Calu3 (cell line): ENCODE results near the gene HECW1. TPM values are rescaled to one million over a fixed set of nuclear protein-coding genes. Genes with fewer than 3 reads are reported as not detected.
A peak's percentile ranks its signal among the peaks of the same experiment; 100 is the strongest.
"Not testable (repeated sequence)": the region's sequence is repeated elsewhere in the genome, so short reads cannot be mapped to it uniquely, and the experiment has no call there.

Experiments
- BruUV-seq: library from RNA; stranded (reverse); fragments of 400-500 nt; replicated peaks from 2 replicates; lab custom pipeline; 2021; lab: Mats Ljungman, UMichigan
- CTCF ChIA-PET: fragments of 300-600 bp; sonication (Branson Sonifier 250); formaldehyde crosslinking; loops from one replicate; lab custom pipeline; 2022; ENCODE audit warnings: antibody characterized with exemption; lab: Charles Lee
- DNase-seq: peaks from one replicate; pipeline ENCODE4 v3.0.0; 2022
- H3K27ac Mint-ChIP-seq: one replicate; pipeline ENCODE4 v1.8.0; 2022; ENCODE audit warnings: mixed read lengths; ENCODE audit not compliant: unreplicated experiment
- H3K27me3 Mint-ChIP-seq: one replicate; pipeline ENCODE4 v1.8.0; 2022; ENCODE audit warnings: mixed read lengths; ENCODE audit not compliant: unreplicated experiment
- H3K36me3 Mint-ChIP-seq: one replicate; pipeline ENCODE4 v1.8.0; 2022; ENCODE audit warnings: mild to moderate bottlenecking, moderate library complexity, mixed read lengths; ENCODE audit not compliant: insufficient read depth, unreplicated experiment
- H3K4me1 Mint-ChIP-seq: one replicate; pipeline ENCODE4 v1.8.0; 2022; ENCODE audit warnings: mild to moderate bottlenecking, low read depth, mixed read lengths; ENCODE audit not compliant: unreplicated experiment
- H3K4me3 Mint-ChIP-seq: one replicate; pipeline ENCODE4 v1.8.0; 2022; ENCODE audit warnings: mild to moderate bottlenecking, low read depth, moderate library complexity, mixed read lengths; ENCODE audit not compliant: unreplicated experiment
- H3K9me3 Mint-ChIP-seq: one replicate; pipeline ENCODE4 v1.8.0; 2022; ENCODE audit warnings: low read depth, mixed read lengths; ENCODE audit not compliant: unreplicated experiment
- CTCF ChIP-seq: fragments of 200-600 bp; IDR thresholded peaks from one replicate; pipeline ENCODE4 v1.8.0; 2022; ENCODE audit warnings: antibody characterized with exemption; ENCODE audit not compliant: unreplicated experiment
- intact Hi-C: fragments of 100-400 bp; cut with micrococcal nuclease; formaldehyde crosslinking; loops from one replicate; pipeline ENCODE4 v1.10.0; 2022; ENCODE audit not compliant: unreplicated experiment
- total RNA-seq: library from RNA; stranded (reverse); gene quantifications from 2 replicates; pipeline ENCODE4 v1.2.3, GENCODE V29; 2022

HECW1 gene
- total RNA-seq, 1 experiment from 2014 or later, result 0.33 TPM

- Mint-ChIP-seq H3K9me3 (no peaks in the 10 kb centered on the region), H3K27me3 (no peaks in the 10 kb centered on the region), H3K27ac (peak overlapping the region; percentile 96), H3K36me3 (peaks cover 13% of the 10 kb centered on the region), H3K4me3 (peak overlapping the region; percentile 52), H3K4me1 (peaks cover 70% of the 10 kb centered on the region)
- intact Hi-C loops, result loop anchor here (1.0 to 5.0 kb wide), 3 partner anchors 8 to 659 kb away; partner anchors contain the start of genes MRPL32, PSMA2 and STK17A
- CTCF ChIA-PET, result interaction anchor here (1.8 kb wide), 1 partner anchor 9 kb away, joined by 8 read pairs; the partner anchor contains the start of gene STK17A
- TF ChIP-seq CTCF, result no peak
- no peak for DNase-seq
- no TSS peak for BruUV-seq
These were observed 479.2 kb downstream of the HECW1 start for GRCh38 chr7:43591558-43592180.

- CTCF ChIA-PET, result no interaction called here
- no TSS peak for BruUV-seq
- TF ChIP-seq CTCF, result no peak
- H3K4me3 Mint-ChIP-seq, result no peak overlapping the region
- intact Hi-C loops, result loop anchor here (5.0 kb wide), 1 partner anchor 660 kb away; the partner anchor contains the start of genes MRPL32 and PSMA2
- no peak for DNase-seq
- peaks cover 20% of the 10 kb centered on the region for H3K36me3 Mint-ChIP-seq
- no peaks in the 10 kb centered on the region for H3K9me3 Mint-ChIP-seq
- no peaks in the 10 kb centered on the region for H3K27me3 Mint-ChIP-seq
- H3K27ac Mint-ChIP-seq, result peak overlapping the region; percentile 96
- H3K4me1 Mint-ChIP-seq, result peaks cover 70% of the 10 kb centered on the region
These were observed 479.9 kb downstream of the HECW1 start for GRCh38 chr7:43592326-43592725.

GRCh38 chr7:43593010-43593409 lies 480.6 kb downstream of the HECW1 start:
- intact Hi-C loops, result loop anchor here (5.0 kb wide), 1 partner anchor 661 kb away; the partner anchor contains the start of genes MRPL32 and PSMA2
- H3K4me3 Mint-ChIP-seq, result no peak overlapping the region
- no peak for TF ChIP-seq CTCF
- no peaks in the 10 kb centered on the region for H3K9me3 Mint-ChIP-seq
- H3K27ac Mint-ChIP-seq, result peak overlapping the region; percentile 96
- H3K36me3 Mint-ChIP-seq, result peaks cover 23% of the 10 kb centered on the region
- DNase-seq, result no peak
- BruUV-seq, result no TSS peak
- CTCF ChIA-PET, result no interaction called here
- H3K4me1 Mint-ChIP-seq, result peaks cover 69% of the 10 kb centered on the region
- H3K27me3 Mint-ChIP-seq, result no peaks in the 10 kb centered on the region

GRCh38 chr7:43594020-43594419 lies 481.6 kb downstream of the HECW1 start:
- no peaks in the 10 kb centered on the region for H3K27me3 Mint-ChIP-seq
- H3K4me3 Mint-ChIP-seq, result no peak overlapping the region
- no peak for DNase-seq
- H3K9me3 Mint-ChIP-seq, result no peaks in the 10 kb centered on the region
- BruUV-seq, result no TSS peak
- H3K36me3 Mint-ChIP-seq, result peaks cover 31% of the 10 kb centered on the region
- intact Hi-C loops, result loop anchor here (5.0 kb wide), 1 partner anchor 662 kb away; the partner anchor contains the start of genes MRPL32 and PSMA2
- TF ChIP-seq CTCF, result no peak
- H3K4me1 Mint-ChIP-seq, result peaks cover 59% of the 10 kb centered on the region
- CTCF ChIA-PET, result interaction anchor here (0.6 to 1.7 kb wide), 3 partner anchors 52 to 106 kb away, joined by 3 to 6 read pairs (median 3); no protein-coding TSS in a partner anchor
- H3K27ac Mint-ChIP-seq, result peak overlapping the region; percentile 96

GRCh38 chr7:43596426-43596825 lies 484.0 kb downstream of the HECW1 start:
- Mint-ChIP-seq H3K4me1 (peaks cover 36% of the 10 kb centered on the region), H3K36me3 (peaks cover 38% of the 10 kb centered on the region)
- H3K27ac Mint-ChIP-seq, H3K27me3 Mint-ChIP-seq, H3K9me3 Mint-ChIP-seq, intact Hi-C loops, H3K4me3 Mint-ChIP-seq: not testable (repeated sequence)
- DNase-seq, result peak; percentile 58
- BruUV-seq, result TSS peak; percentile 1
- CTCF ChIA-PET, result interaction anchor here (1.2 to 1.3 kb wide), 2 partner anchors 14 to 52 kb away, joined by 8 to 9 read pairs; partner anchors contain the start of gene STK17A
